HG03354 (cell line): ENCODE measurements around the gene SLC3A2.

Experiments used
- ATAC-seq: cut with Tn5 transposase; IDR thresholded peaks from one replicate; pipeline ENCODE4 v1.9.1; 2021; ENCODE audit warnings: mild to moderate bottlenecking; ENCODE audit not compliant: unreplicated experiment, poor library complexity, severe bottlenecking

SLC3A2 gene

DNA sequence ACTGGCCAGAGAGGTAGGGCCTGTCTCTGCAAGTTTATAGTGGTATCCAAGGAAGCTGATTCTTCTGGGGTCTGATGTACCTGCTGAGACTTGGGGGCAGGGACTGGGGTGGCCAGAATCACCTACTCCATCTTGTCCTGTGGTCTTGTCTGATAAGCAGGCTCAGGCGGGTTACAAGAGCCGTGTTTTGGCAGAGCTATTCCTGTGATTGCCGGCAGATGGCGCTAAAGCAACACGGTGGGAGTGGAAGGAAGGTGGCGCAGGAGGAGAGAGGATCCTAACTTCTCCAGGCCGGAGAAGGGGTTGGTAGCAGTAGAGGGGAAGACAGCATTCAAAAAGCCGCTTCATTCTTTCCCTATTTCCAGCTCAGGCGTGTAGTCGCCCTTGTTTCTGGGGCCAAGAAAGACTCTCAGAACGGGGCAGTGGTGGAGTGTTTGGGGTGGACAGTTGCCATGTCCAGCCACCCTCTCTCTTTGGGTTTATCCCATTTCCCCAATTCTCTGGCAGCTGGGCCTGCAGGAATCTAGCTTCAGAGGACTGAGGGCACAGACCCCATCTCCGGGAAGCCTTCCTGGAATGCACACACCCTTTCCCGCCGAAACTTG, 25.3 kb downstream of the SLC3A2 start:
- ATAC-seq = peak; percentile 55

- no peak for ATAC-seq
Observed at GRCh38 chr11:62908468-62909072, 27.9 kb downstream of the SLC3A2 start.

DNA sequence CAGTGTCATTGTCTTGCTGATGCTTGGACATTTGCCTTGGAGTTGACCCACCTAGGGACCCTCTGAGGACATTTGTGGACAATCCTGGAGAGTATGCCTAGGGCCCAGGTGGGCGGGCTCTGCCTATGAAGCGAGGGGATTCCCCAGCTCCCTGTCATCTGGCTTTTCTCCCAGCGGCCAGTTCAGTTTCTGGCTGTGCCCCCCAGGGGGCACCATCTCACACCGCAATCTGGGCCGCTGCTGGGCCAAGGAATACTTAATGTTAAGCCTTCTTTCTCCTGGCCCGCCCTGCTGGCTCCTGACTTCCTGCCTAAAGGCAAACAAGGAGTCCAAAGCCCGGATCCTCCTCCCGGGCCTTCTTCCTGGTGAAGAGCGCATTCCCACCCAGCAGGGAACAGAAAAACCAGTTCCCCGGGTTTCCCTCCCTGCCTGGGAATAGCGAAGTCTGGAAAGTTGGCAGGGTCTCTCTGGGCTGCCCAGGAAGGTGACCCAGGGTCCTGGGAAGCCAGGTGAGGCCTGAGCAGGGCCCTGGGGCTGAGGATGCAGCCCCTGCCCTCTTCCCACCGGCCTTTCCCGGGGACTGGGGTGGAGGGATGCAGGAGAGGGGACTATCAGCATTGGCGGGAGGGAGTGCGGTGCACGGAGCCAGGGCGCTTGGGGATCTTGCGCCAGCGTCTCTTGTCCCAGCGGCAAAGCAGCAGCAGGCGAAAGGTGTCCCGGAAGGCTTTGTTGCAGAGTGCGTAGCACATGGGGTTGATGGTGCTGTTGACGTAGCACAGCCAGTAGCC, 28.6 kb downstream of the SLC3A2 start:
- no peak for ATAC-seq

- ATAC-seq = no peak
Observed at GRCh38 chr11:62910141-62910882, 29.6 kb downstream of the SLC3A2 start.

GRCh38 chr11:62911137-62912130, 30.7 kb downstream of the SLC3A2 start:
- no peak for ATAC-seq

DNA sequence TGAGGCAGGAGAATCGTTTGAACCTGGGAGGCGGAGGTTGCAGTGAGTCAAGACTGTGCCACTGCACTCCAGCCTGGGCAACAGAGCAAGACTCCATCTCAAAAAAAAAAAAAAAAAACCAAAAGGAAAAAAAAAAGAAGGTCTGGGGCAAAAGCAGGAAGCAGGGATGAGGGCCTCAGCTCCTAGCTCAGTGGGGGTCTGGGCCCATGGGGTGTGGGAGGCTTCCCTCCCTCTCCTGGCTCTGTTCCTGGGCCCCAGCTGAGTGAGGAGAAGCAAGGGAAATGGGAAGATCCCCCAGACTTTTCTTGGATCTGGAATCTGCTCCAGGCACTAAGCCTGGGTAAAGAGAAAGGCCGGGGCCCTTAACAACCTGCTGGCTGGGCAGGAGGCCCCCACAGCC, 31.6 kb downstream of the SLC3A2 start:
- ATAC-seq = no peak

DNA sequence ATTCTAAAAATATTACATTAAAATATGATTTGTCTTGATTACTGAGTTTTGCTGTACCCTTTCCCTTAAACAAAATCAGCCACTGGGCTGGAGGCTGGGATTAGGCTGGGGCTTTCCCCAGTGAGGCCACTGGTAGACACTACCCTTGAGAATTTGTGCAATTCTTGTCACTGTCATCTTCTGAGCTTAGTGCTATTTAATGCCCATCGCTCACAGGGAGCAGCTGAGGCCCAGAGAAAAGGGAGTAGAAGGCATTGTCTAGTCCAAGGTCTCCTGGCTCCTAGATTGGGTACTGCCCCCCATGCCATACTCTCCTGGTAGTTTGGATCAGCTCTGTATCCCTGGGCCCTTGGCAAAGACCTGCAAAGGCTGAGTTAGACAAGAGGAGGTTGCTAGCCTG, 33.7 kb downstream of the SLC3A2 start:
- ATAC-seq = no peak

GRCh38 chr11:62917906-62918502, 37.3 kb downstream of the SLC3A2 start:
- ATAC-seq = no peak

GRCh38 chr11:62918531-62918930, 37.8 kb downstream of the SLC3A2 start:
- ATAC-seq = no peak

DNA sequence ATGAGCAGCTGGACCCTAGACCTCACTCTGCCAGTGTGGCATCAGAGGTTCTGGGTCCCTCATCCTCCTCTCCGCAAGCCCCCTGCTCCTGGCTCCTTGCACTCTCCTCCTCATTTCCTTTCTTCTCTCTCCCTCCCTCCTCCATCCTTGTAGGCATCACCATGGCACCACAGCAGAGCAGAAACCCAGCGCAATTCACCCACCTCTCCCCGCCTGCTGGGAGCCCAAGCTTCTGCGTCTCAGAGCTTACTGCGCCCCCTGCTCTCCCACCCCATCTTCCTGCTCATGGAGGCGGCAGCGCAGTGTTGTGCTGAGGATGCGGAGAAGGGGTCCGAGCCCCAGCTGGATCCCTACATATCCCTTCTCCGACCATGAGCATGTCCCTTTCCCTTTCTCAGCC, 38.8 kb downstream of the SLC3A2 start:
- no peak for ATAC-seq

DNA sequence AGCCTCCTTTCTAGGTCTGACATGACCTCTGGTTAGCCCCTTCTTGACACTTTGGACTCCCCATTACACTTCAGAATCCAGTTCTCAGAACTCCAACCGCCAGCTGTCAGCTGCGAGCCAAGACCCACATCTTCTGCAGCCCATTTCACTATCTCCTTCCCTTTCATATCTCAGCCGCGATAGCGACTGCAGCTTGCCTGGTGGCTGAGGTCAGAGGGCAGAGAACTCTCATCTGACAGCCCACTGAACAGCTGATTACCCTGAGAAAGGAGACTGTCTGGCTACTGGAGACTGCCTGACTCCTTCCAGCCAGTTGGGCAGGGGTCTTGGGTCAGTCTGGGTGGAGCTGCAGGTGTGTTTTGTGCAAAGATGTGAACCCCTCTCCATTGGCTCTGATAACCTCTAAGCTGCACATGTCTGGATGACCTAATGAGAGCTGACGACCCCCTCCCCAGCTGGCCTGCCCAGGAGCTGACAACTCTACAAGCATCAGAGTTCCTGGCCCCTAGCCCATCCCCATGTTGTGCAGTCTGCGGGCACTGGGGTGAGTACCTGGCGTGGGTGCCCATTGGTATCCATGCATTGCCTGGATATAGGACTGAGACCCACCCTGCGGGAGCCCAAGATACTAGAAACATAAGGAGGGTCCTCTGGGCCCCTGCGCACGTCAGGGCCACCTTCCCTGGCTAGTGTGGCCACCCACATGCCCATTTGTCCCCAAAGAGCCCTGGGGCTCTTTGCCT, 39.4 kb downstream of the SLC3A2 start:
- ATAC-seq = no peak

GRCh38 chr11:62921201-62921572, 40.5 kb downstream of the SLC3A2 start, which contains the start of gene CHRM1:
TSS of gene CHRM1 (minus strand) at chr11:62921363. CDS start at chr11:62911100, 10,263 bp downstream.
- no peak for ATAC-seq

DNA sequence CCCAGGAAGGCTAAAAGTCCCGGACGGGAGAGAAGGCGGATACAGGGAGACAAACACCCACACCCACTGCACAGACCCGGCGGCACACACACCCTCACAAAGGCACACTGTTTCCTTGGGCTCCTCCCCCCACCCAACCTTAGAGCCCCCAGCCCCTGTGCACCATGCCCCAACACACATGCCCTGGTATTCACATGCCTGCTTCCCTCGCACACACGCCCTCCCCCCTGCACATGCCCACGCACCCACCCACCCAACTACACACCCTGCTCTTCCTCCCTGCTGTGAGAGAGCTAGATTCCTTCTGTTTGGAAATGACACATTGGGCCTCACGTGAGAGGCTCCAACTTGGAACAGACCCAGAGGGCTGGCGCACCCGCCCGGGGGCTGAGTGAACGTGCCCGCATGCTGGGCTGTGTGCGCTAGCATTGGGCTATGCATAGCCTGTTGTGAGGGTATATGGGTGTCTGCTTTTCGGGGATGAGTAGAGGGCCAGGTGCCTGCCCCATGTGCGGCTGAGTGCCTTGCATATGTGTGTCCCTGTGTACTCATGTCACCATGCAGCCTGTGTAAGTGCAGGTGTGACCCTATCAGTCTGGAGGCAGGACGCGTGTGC, 41.0 kb downstream of the SLC3A2 start:
- no peak for ATAC-seq

DNA sequence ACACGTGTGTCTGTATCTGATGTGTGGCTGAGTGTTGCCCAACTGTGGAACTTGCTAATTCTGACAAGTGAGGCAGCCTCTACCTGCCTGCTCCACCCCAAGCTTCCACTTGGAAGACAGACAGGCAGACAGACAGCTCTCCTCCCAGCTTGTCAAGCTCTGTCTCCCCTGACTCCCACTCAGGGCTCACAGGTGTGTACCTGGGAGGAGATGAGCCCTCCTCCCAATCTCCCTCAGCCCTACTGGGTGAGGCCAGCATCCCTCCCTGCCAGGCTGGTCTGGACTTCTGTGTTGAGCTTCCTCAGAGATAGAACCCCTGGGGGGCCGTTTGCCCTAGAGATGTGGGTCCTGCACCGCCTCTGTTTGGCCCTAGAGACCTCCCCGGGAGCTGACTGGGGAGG, 41.5 kb downstream of the SLC3A2 start:
- ATAC-seq = no peak

DNA sequence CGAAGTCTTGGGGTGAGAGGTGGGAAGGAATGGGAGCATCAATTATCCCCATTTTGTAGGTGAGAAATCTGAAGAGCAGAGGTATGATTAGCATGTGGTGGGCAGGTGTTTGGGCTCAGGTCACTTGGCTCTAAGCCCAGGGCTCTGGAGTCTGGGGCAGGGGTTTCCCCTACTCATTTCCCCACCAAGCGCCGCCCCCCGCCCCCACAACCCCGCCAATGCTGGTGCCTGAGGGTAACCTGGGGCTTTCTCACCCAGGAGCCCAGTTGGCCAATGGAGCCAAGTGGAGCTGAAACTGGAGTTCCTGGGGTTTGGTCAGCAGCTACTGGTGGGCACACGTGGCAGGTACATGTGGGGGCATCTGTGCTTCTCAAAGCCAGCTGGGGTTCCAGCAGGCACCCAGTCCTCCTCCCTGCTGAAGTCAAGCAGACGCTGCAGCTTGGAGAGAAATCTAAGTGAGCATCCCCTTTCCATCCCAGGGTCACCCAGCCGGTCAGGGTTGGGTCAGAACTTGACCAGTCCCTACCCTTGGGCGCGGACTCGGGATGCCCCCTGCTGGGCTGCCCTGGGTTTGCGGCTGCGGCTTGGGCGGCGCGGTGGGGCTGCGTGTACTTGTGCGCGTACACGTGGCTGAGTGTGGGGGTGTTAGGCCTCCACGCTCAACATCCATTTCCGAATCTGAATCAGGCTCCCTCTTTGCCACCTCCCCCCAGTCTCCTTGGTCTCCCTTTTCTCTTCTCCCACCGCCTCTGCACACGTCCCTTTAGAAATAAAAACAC, 42.1 kb downstream of the SLC3A2 start:
- no peak for ATAC-seq

DNA sequence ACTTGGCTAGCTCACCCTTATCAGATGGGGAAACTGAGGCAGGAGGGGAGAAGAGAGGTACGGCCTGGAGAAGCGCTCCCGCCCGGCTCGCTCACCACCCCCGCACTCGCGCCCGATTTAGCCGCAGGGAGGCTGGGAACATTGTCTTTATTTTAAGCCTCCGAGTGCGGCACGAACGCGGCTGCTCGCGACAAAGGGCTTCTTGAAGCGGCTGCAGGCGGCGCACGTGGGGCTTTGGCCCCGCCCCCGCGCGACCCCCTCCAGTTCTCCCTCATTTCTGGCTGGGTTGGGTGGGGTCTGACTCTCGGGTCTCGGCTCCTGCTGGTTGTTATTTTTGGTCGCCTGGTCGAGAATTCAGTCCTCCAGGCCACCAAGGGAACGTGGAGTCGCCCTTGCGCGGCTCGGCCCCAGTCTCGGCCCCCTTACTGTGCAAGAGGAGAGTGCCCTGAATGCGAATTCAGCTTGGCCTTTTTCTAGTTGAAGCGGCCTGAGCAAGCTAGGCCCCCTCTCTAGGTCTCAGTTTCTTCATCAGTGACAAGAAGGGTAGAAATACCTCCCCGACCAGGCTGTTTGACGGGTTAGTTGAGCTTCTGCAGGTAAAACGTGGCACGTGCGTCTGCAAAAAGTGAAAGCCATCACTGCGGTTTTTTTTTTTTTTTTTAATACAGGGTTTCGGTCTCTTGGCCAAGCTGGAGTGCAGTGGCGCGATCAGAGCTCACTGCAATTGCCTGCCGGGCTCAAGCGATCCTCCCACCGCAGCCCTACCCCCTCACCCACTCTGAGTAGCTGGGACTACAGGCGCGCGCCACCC, 43.1 kb downstream of the SLC3A2 start:
- ATAC-seq = no peak
